IPS DF 4.7 (cell line): ENCODE measurements around the gene AKAP10.
"Not testable (repeated sequence)": the region's sequence is repeated elsewhere in the genome, so short reads cannot be mapped to it uniquely, and the experiment has no call there.

Source experiments
- DNase-seq: peaks from one replicate; pipeline ENCODE4 v3.0.0-alpha.2; 2013; ENCODE audit warnings: low spot score; ENCODE audit errors: extremely low read depth

Gene AKAP10

GRCh38 chr17:19977293-19978208, at the start of gene AKAP10:
Gene AKAP10, minus strand, starts transcription at chr17:19977828. Its CDS starts 149 bp downstream, at chr17:19977679.
- no peak for DNase-seq

GRCh38 chr17:20026960-20027359, 49.3 kb upstream of the AKAP10 start:
- DNase-seq: no peak

- DNase-seq: no peak
These were observed 45.1 kb upstream of the AKAP10 start for GRCh38 chr17:20022701-20023100.

GRCh38 chr17:20016475-20016992, 38.9 kb upstream of the AKAP10 start:
- not testable (repeated sequence) for DNase-seq

GRCh38 chr17:20012017-20012536, 34.4 kb upstream of the AKAP10 start:
- no peak for DNase-seq

GRCh38 chr17:20010936-20011335, 33.3 kb upstream of the AKAP10 start:
- DNase-seq: no peak

- DNase-seq: no peak
These were observed 32.7 kb upstream of the AKAP10 start for GRCh38 chr17:20010099-20010863.

- no peak for DNase-seq
These were observed 31.9 kb upstream of the AKAP10 start, which contains the start of gene SPECC1 for GRCh38 chr17:20009302-20010098. Gene SPECC1, plus strand, starts transcription at chr17:20009359. Its CDS starts 87,293 bp downstream, at chr17:20096652.

GRCh38 chr17:20009052-20009301, 31.3 kb upstream of the AKAP10 start:
- DNase-seq: no peak

- no peak for DNase-seq
These were observed 30.8 kb upstream of the AKAP10 start for GRCh38 chr17:20008242-20009051.

- no peak for DNase-seq
These were observed 18.9 kb upstream of the AKAP10 start for GRCh38 chr17:19996502-19996901.

- DNase-seq: no peak
These were observed 18.5 kb upstream of the AKAP10 start for GRCh38 chr17:19996086-19996485.

- DNase-seq: no peak
These were observed 15.4 kb upstream of the AKAP10 start for GRCh38 chr17:19992803-19993713.

- no peak for DNase-seq
These were observed 13.7 kb upstream of the AKAP10 start for GRCh38 chr17:19991252-19991885.

GRCh38 chr17:19987897-19988296, 10.3 kb upstream of the AKAP10 start:
- no peak for DNase-seq

GRCh38 chr17:19986941-19987861, 9.6 kb upstream of the AKAP10 start:
- no peak for DNase-seq

- no peak for DNase-seq
These were observed 2.5 kb upstream of the AKAP10 start for GRCh38 chr17:19979917-19980770.
